HuH-7 (cell line): Measurements from ENCODE around the gene LAPTM4A.
A peak's percentile ranks its signal among the peaks of the same experiment; 100 is the strongest.
"Not testable (repeated sequence)": the region's sequence is repeated elsewhere in the genome, so short reads cannot be mapped to it uniquely, and the experiment has no call there.

ENCODE experiments used
- DNase-seq: peaks from one replicate; pipeline ENCODE4 v3.0.0; 2011; ENCODE audit warnings: low spot score

Gene LAPTM4A

DNA sequence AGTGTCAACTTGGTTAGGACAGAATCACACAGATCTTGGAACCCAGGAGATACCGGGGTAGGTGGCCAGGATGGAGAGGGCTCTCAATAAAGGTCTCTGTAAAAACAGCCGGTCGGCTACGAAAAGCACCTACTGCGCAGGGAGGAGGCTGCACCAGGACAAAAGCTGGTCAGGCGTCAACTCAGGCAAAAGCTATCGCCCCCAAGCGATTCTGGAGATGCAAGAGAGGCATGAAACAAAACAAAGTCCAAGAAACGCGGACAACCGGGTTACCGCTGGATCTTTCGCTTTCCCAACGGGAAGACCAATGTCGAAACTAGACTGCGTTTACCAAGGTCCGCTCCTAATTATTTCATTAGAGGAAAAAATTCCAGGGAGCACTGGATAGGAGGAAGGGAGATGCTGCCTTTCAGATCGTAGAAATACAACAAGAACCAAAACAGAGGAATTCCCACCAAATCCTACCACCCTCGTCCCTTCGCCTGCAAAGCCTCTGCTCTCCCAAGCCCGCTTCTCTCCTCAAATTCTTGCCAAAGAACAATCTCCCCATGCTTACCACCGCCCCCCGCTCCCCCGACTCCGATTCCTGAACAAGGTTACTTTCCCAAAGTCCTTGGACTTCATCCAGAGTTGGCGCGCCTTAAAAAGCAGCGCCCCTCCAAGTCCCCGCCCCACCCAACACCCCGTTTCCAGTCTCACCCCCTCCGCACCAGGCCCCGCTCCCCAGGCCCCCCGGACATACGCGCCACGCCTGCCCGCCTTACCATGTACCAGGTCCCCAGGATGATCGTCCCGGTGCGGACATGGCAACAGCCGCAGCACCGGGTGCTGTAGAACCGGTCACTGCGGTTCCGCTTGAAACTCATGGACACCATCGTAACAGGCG lies 539 bp downstream of the LAPTM4A start:
- DNase-seq = peak; percentile 44

GRCh38 chr2:20050104-20050645 lies 1.3 kb downstream of the LAPTM4A start:
- DNase-seq = no peak

DNA sequence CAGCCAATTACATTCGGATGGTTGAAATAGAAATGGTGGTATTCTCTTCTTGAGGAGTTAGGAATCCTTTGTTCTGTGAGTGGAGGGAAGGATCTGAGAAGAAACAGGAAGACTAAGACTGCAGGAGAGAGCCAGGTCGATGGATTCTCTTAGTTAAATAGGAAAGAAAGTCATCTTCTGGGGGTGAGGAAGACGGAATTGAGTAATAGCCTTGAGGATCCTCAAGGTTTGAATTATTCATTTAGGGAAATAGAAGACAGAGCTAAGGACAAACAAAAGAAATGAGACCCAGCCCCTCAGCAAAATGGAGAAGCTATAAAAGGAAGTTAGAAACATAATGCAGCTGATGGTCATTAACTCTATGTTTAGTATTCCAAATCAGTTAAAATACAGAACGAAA lies 1.8 kb downstream of the LAPTM4A start:
- DNase-seq = no peak

- DNase-seq = no peak
These were observed 2.7 kb downstream of the LAPTM4A start for GRCh38 chr2:20048488-20049448.

DNA sequence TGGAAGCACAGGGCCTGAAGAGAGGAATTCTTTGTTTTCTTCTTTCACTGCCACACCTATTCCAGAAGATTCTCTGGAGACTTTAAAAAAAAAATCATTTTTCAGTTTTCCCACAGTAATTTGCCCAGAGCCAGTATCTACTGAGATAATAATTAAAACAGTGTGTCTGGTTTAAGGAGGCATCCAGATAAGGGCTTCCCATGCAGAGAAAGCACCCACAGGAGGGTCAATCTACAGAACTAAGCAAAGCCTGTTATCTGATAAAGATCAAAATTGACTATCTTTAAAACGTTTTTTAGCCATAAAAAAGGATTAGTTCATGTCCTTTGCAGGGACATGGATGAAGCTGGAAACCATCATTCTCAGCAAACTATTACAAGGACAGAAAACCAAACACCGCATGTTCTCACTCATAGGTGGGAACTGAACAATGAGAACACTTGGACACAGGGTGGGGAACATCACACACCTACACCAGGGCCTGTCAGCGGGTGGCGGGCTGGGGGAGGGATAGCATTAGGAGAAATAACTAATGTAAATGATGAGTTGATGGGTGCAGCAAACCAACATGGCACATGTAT lies 5.6 kb downstream of the LAPTM4A start:
- not testable (repeated sequence) for DNase-seq

DNA sequence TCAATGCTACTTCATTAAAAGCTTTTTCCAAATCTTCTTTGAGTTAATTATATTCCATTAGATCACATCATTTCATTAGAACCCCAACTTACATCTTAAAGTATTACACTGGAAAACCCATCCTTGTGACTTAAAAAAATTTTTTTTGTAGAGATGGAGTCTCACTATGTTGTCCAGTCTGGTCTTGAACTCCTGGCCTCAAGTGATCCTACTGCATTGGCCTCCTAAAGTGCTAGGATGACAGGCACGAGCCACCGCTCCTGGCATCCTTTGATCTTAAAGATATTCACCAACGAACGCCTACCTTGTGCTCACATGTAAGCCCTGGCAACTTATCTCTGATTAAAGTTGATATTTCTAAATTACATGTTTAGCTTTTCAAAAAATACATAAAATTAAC lies 6.7 kb downstream of the LAPTM4A start:
- DNase-seq = no peak

GRCh38 chr2:20042531-20042930 lies 8.9 kb downstream of the LAPTM4A start:
- peak; percentile 24 for DNase-seq

DNA sequence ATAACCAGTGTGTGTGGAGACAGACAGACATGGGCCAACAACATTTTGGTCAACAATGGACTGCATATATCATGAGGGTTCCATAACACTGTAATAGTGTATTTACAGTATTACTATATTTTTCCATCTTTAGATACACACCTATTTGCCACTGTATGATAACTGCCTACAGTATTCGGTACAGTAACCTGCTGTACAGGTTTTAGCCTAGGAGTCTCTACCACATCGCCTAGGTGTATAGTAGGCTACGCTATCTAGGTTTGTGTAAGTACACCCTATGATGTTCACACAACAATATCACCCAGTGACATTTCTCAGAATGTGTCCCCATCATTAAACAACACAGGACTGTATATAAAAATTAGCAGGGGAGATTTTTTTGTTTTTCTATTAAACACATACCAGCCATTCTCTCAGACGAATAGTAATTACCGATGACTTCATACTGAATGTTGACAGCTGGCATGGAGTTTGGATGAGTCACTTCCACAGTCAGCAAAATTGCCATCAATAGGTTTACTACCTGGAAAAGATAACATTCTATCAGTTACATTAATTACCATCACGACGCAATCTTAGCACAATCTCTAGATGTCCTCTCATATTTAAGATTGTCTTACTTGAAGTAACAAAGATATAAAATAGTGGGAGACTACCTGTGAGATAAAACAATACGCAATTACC lies 10.8 kb downstream of the LAPTM4A start:
- no peak for DNase-seq

GRCh38 chr2:20037660-20038059 lies 13.8 kb downstream of the LAPTM4A start:
- DNase-seq = no peak

DNA sequence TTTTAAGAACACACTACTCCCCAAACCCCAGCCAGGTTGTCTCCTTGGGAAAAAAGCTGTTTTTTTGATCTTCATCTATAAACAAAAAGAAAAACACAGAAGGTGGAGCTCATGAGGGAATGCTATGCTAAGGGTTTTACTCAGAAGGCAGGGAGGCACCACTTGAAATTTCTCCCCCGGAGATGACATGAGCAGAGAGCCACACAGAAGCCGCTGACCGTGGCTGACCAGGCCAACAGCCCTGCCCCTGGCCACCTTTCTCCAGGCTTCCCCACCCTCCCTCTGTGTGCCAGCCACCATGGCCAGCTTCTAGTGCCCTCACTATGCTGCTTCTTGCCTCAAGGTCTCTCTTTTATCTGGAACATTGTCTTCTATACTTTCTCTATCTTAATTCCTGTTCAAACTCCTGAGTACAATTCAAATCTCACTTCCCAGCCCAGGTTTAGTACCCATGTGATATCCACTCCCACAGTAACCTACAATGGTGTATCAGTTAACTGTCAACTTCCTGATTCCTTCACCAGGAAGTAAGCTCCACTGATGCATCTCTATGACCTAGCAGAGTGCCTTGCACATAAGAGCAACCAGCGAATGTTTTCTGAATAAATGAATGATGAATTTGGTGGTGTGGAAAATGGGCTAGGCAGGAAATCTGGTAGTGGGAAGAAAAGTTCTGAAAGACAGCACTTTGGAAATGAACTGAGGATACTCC lies 15.3 kb downstream of the LAPTM4A start:
- no peak for DNase-seq

- DNase-seq = no peak
These were observed 16.6 kb downstream of the LAPTM4A start for GRCh38 chr2:20034821-20035220.

- no peak for DNase-seq
These were observed 17.2 kb downstream of the LAPTM4A start for GRCh38 chr2:20034218-20034617.

- no peak for DNase-seq
These were observed 18.1 kb downstream of the LAPTM4A start for GRCh38 chr2:20033322-20033721.

DNA sequence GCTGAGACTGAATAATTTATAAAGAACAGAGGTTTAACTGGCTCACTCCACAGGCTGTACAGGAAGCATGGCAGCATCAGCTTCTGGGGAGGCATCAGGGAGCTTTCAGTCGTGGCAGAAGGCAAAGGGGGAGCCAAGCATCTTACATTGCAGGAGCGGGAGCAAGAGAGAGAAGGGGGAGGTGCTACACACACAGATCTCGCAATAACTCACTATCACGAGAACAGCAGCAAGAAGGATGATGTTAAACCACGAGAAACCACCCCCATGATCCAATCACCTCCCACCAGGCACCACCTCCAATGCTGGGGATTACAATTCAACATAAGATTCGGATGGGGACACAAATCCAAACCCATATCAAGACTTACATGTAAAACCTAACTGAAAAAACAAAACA lies 21.2 kb downstream of the LAPTM4A start:
- DNase-seq = no peak

- no peak for DNase-seq
These were observed 23.6 kb downstream of the LAPTM4A start for GRCh38 chr2:20027705-20028434.

- DNase-seq = peak; percentile 64
These were observed 24.2 kb downstream of the LAPTM4A start for GRCh38 chr2:20027260-20027677.

GRCh38 chr2:20025065-20025786 lies 26.2 kb downstream of the LAPTM4A start:
- no peak for DNase-seq

- DNase-seq = no peak
These were observed 27.7 kb downstream of the LAPTM4A start for GRCh38 chr2:20023688-20024087.

GRCh38 chr2:20021405-20022009 lies 29.9 kb downstream of the LAPTM4A start:
- no peak for DNase-seq
